Activated naive CD8-positive, alpha-beta T cell (primary cell): ENCODE measurements around the gene PPL.
"Not testable (repeated sequence)": the region's sequence is repeated elsewhere in the genome, so short reads cannot be mapped to it uniquely, and the experiment has no call there.

Experiments used
- H3K27ac Mint-ChIP-seq: one replicate; pipeline ENCODE4 v1.8.0; 2021; ENCODE audit warnings: mixed read lengths
- H3K27me3 Mint-ChIP-seq: one replicate; pipeline ENCODE4 v1.8.0; 2021; ENCODE audit warnings: mixed read lengths
- H3K36me3 Mint-ChIP-seq: one replicate; pipeline ENCODE4 v1.8.0; 2021; ENCODE audit warnings: mixed read lengths
- H3K4me1 Mint-ChIP-seq: one replicate; pipeline ENCODE4 v1.8.0; 2021; ENCODE audit warnings: low read depth, mixed read lengths
- H3K4me3 Mint-ChIP-seq: one replicate; pipeline ENCODE4 v1.8.0; 2021; ENCODE audit warnings: mild to moderate bottlenecking, mixed read lengths
- H3K9me3 Mint-ChIP-seq: one replicate; pipeline ENCODE4 v1.8.0; 2021; ENCODE audit warnings: low read depth, mixed read lengths

PPL gene

DNA sequence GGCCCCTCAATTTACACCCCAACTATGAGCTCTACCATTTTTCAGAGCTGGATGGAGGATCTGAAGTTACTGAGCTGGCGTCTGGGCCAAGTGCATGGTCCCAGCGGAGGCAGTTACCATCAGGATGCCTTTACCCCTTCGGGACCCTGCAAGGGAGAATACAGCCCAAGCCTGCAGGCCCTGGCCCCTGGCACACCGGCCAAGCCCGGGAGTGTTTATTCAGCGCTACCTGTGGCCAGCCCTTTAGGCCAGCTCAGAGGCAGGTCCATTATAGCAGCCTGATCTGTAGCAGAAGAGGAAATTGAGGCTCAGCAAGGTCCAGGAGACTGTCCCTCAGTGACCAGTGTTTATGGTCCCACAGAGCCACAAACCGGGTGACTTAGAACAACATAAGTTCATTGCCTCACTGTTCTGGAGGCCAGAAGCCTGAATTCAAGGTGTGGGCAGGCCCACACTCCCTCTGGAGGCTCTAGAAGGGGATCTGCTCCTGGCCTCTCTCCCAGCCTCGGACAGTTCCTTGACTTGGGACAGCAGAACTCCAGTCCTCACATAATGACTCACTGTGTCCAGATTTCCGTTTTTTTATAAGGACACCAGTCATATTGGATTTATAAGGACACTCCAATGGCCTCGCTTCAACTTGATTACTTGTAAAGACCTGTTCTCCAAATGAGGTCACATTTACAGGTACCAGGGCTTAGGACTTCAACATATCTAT is 29.9 kb upstream of the PPL start:
- Mint-ChIP-seq H3K27me3 (peaks cover 5% of the 10 kb centered on the region), H3K36me3 (no peaks in the 10 kb centered on the region), H3K4me3 (no peak overlapping the region), H3K4me1 (no peaks in the 10 kb centered on the region), H3K9me3 (no peaks in the 10 kb centered on the region), H3K27ac (no peak overlapping the region)

DNA sequence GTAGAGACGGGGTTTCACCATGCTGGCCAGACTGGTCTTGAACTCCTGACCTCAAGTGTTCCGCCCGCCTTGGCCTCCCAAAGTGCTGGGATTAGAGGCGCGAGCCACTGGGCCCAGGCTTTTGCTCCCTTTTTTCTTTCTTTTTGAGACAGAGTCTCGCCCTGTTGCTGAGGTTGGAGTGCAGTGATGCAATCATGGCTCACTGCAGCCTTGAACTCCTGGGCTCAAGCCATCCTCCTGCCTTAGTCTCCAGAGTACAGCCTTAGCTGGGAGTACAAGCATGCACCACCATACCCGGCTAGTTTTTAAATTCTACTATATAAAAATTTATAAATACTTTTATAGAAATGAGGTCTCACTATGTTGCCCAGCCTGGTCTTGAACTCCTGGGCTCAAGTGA is 26.6 kb upstream of the PPL start:
- H3K27ac Mint-ChIP-seq, H3K36me3 Mint-ChIP-seq, H3K9me3 Mint-ChIP-seq, H3K27me3 Mint-ChIP-seq, H3K4me3 Mint-ChIP-seq, H3K4me1 Mint-ChIP-seq: not testable (repeated sequence)

DNA sequence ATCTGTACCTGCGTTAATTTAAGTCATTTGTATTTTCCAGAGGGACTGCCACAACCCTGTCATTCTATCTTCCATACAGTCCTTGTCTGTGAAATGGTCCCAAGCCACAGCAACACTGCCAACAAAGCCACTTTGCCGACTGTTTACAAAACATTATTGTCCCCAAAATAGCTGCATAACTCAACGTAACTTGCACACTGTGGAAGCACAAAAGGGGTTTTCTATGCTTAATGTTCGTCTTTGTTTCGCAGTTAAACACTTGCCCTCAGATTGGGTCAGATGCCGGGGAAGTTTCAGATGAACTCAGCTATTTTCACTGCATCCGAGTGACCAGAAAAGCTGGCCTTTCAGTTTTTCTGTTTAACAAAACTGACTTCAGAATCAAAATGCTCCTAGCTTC is 25.8 kb upstream of the PPL start:
- H3K27me3 Mint-ChIP-seq = peaks cover 7% of the 10 kb centered on the region
- peaks cover 9% of the 10 kb centered on the region for H3K4me1 Mint-ChIP-seq

DNA sequence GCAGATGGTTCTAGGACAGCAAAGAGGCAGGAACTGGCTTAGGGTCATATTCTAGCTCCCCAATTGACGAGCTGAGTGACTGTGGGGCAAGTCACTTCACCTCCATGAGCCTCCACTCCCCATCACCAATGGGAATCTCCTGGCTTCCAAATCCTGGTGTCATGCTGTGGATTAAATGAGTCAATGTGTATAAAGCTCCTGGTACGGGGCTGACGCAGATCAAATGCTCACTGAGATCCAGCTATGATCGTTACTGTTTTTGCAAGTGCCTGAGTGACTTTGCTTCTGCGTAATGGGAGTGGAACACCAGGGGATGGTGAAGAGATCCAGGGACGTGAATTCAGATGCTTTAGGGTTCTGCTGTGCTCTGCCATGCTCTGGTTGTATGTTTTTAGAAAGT is 23.6 kb upstream of the PPL start:
- Mint-ChIP-seq H3K27ac (no peak overlapping the region), H3K4me3 (no peak overlapping the region), H3K9me3 (no peaks in the 10 kb centered on the region), H3K27me3 (peaks cover 10% of the 10 kb centered on the region), H3K4me1 (peaks cover 17% of the 10 kb centered on the region), H3K36me3 (no peaks in the 10 kb centered on the region)

More for the DNA sequence above, 25.8 kb upstream of the PPL start:
- Mint-ChIP-seq H3K36me3 (no peaks in the 10 kb centered on the region), H3K4me3 (no peak overlapping the region), H3K27ac (no peak overlapping the region), H3K9me3 (no peaks in the 10 kb centered on the region)

DNA sequence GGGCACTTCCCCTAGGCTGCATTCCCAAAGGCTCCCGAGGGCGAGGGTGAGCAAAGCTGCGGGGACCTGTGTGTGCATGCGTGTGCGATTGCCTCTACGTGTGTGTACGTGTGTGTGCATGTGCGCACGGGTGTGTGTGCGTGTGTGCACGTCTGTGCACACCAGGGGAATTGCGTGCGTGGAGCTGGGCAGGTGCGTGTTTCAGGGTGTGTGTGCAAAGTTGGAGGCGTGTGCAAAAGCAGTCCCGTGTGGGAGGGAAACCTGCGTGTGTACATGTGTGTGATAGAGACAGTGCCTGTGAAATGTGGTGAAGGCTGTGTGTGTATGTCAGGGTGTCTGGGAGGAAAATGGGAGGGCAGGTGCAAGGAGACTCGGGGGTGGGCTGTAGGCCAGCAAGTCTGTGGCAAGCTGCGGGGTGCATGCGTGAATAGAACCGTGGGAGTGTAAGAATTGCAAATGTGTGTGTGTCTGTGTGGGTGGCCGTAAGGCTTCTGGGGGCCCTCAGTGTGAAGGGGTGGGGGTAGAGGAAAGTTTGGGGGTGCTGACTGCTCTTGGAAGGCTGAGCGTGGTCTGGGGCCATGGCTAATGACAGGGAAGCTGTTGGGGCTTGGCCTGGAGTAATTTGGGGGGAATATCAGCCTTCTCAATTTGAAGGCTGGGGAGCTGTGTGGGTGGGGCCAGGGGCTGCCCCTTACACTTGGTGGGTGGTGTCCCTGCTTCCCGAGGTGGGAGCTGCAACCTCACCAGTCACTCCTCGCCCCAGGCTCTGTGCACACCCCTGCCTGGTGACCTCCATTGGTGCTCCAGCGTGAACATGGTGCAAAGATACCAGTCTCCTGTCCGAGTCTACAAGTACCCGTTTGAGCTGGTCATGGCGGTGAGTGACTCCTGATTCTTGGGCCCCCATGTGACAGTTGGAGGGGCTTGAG is 21.8 kb upstream of the PPL start:
- Mint-ChIP-seq H3K9me3 (no peaks in the 10 kb centered on the region), H3K27ac (no peak overlapping the region), H3K27me3 (peaks cover 14% of the 10 kb centered on the region), H3K4me1 (peaks cover 17% of the 10 kb centered on the region), H3K36me3 (no peaks in the 10 kb centered on the region), H3K4me3 (peak overlapping the region; percentile 59)

DNA sequence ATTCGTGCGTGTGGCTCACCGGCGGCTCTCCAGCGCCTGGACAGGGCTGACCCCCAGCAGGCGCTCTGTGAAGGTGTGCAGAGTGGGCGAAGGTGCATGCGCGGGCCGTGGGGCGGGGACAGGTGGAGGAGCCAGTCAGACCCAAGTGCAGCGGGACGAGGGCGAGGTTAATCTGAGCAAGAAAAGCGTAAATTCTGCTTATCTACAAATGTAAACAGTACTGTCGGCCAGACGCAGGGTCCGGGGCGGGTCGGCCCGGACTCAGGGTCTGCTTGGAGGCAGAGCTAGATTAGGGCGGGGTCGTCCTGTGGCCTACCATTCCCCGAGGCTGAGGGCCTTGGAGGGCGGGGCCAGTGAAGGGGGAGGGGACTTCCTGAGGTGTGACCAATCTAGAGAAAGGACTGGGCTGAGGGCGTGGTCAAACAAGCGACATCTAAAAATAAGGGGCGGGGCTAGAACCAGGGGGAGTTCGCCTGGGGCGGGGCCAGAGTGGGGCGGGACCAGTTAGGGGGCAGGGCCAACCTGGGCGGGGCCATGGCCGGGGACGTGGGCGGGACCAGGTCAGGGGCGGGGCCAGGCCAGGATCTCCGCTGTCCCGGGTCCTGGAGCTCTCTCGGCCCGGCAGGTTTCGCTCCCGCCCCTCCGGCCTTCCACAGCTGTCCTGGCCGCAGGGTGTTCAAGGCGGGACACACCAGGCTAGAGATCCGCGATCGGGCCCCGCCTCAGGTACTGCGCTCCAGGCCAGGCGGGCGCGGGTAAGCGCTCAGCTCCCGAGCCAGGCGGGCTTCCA is 21.0 kb upstream of the PPL start, which contains the start of gene SEC14L5:
Gene SEC14L5, plus strand, starts transcription at position 611 of the 790 bp plus-strand sequence. CDS start 994 bp downstream, outside the sequence.
- peaks cover 16% of the 10 kb centered on the region for H3K27me3 Mint-ChIP-seq
- H3K9me3 Mint-ChIP-seq = no peaks in the 10 kb centered on the region
- no peaks in the 10 kb centered on the region for H3K36me3 Mint-ChIP-seq
- H3K4me1 Mint-ChIP-seq = peaks cover 17% of the 10 kb centered on the region
- peak within 1 kb of the TSS; percentile 88 for H3K4me3 Mint-ChIP-seq
- H3K27ac Mint-ChIP-seq = no peak within 1 kb of the TSS

DNA sequence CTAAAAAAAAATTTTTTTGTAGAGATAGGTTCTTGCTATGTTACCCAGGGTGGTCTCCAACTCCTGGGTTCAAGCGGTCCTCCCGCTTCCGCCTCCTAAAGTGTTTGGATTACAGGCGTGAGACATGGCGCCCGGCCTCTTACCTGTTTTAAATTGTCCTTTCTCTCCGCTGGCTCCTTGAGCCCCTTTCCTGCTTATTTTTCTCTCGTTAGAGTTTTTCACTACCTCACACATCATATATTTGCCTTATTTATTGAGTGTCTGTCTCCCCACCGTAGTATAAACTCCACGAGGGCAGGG is 20.4 kb upstream of the PPL start:
- Mint-ChIP-seq H3K9me3 (no peaks in the 10 kb centered on the region), H3K27me3 (peaks cover 15% of the 10 kb centered on the region), H3K27ac (no peak overlapping the region), H3K36me3 (no peaks in the 10 kb centered on the region), H3K4me3 (peak overlapping the region; percentile 88), H3K4me1 (peaks cover 17% of the 10 kb centered on the region)

DNA sequence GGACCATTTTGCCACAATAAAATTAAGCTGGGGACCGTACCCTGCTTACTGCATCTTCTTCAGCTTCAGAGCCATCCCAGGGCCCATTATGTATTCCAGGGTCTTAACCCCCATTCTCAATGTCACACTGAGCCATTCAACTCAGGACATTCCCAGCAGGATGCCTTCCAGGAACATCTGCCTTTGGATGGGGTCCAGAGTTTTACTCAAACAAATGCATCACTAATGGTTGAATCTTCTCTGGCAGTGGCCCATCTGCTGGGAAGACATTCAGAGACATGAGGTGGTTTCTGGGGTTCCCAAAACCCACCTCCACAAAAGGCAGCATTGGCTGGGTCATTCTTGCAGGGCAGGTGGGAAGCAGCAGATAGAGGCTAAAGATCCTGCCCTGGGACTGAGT is 17.8 kb upstream of the PPL start:
- Mint-ChIP-seq H3K27me3 (peaks cover 16% of the 10 kb centered on the region), H3K9me3 (no peaks in the 10 kb centered on the region), H3K4me3 (no peak overlapping the region), H3K36me3 (no peaks in the 10 kb centered on the region), H3K4me1 (peaks cover 17% of the 10 kb centered on the region), H3K27ac (no peak overlapping the region)

DNA sequence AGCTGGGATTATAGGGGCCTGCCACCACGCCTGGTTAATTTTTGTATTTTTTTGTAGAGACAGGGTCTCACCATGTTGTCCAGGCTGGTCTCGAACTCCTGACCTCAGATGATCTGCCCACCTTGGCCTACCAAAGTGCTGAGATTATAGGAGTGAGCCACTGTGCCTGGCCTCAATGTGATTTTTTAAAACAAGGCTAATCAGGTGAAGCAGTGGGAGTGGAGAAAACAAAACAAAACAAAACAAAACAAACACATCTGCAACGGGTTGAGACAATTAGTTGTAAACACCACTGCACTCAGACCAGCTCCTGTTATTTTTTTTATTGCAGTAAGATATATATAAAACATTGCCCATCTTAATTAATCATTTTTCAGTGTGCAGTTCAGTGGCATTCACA is 14.6 kb upstream of the PPL start:
- not testable (repeated sequence) for H3K27ac Mint-ChIP-seq, H3K4me3 Mint-ChIP-seq, H3K36me3 Mint-ChIP-seq, H3K27me3 Mint-ChIP-seq, H3K9me3 Mint-ChIP-seq, H3K4me1 Mint-ChIP-seq

DNA sequence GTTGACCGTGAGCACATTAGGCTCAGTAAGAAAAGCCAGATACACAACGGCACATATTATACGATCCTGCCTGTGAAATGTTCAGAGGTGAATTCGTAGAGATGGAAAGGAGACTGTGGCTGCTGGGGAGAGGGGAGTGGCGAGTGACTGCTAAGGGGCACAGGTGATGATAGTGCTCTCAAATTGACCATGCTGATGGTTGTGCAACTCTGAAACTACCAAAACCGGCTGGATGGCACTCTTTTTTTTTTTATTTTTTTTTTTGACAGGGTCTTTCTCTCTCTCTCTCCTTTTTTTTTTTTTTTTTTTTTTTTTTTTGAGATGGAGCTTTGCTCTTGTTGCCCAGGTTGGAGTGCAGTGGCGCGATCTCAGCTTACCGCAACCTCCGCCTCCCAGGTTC is 13.0 kb upstream of the PPL start:
- Mint-ChIP-seq H3K4me3 (no peak overlapping the region), H3K4me1 (no peaks in the 10 kb centered on the region), H3K27ac (no peak overlapping the region), H3K9me3 (no peaks in the 10 kb centered on the region), H3K36me3 (no peaks in the 10 kb centered on the region), H3K27me3 (peaks cover 6% of the 10 kb centered on the region)

DNA sequence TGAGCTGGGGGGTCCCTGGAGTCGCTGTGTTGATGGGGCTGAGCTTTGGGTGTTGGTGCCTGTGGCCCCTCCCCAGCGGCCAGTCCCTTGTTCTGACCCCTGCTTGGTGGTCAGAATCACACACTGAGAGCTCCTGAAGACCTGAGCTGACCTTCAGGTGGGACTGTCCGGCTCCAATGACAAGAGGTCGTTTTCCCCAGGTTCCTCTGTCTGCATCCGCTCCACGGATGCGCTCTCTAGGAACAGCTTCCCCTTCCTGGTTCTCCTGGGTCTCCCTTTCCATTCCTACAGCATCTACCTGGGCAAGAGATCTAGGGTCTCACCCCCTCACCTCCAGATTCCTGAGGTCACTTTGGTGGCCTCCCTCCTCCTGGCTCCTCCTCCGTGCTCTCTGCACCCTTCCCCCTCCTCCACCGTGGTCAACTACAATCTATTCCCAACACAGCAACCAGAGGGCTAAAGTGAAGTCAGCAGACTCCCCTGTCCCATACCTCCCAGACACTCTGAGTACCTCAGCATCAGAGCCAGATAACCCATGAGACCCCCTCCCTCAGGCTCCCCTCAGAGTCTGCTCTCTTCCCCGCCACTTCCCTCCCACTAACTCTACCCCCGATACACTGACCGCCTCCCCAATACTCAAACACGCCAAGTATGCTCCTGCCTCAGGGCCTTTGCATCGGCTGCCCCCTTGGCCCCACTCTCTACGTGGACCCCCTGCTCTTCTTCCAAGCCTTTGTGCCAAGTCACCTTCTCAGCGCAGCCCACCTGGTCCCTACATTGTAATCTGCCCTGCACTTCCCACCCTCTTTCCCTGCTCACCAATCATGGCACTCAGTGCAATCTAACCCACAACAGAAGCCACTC is 12.2 kb upstream of the PPL start:
- Mint-ChIP-seq H3K9me3 (no peaks in the 10 kb centered on the region), H3K4me1 (no peaks in the 10 kb centered on the region), H3K36me3 (no peaks in the 10 kb centered on the region), H3K27ac (no peak overlapping the region), H3K27me3 (peaks cover 5% of the 10 kb centered on the region), H3K4me3 (no peak overlapping the region)

DNA sequence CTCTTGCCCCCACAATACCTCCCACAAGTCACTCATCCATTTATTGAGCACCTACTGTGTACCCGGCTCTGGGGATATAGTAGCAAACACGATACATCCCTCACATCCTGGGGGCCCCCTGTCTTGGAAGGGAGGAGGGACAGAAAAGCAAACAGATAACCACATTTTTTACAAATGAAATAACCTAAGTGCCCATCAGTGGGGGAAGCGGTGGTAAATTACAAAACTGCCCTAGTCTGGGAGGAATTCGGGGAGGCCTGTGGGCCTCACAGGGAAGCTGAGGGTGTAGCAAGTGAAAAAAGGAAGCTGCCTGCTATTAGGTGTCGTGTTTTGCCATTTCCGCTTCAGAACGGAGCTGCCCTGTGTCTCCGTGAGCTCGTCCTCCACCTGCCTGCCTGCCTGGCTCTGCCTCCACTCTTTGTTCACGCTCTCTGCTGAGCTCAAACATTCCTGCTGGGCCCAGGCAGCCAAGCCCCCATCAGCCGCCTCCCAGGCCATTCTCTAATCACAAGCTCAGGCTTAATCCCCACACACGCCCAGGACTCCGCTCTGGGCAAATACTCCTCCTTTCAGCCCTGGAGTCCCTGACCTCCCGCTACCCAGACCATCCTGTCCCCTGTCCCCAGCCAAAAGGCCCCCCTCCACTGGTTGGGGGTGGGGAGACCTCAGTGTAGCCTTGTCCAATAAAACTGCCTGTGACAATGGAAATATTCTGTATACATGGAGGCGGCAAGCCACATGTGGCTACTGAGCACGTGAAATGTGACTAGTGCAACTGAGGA is 11.0 kb upstream of the PPL start:
- Mint-ChIP-seq H3K27me3 (peaks cover 3% of the 10 kb centered on the region), H3K9me3 (no peaks in the 10 kb centered on the region), H3K27ac (no peak overlapping the region), H3K4me3 (no peak overlapping the region), H3K4me1 (no peaks in the 10 kb centered on the region), H3K36me3 (no peaks in the 10 kb centered on the region)

DNA sequence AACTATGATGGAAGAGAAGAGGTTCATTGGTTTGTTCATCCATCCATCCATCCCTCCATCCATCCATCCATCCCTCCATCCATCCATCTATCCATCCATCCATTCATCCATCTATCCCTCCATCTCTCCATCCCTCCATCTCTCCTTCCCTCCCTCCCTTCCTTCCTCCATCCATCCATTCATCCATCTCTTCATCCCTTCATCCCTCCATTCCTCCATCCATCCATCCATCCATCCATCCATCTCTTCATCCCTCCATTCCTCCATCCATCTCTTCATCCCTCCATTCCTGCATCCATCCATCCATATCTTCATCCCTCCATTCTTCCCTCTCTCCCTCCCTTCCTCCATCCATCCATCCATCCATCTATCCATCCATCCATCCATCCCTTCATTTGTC is 10.0 kb upstream of the PPL start:
- Mint-ChIP-seq H3K36me3 (no peaks in the 10 kb centered on the region), H3K27me3 (peaks cover 3% of the 10 kb centered on the region), H3K4me3 (no peak overlapping the region), H3K27ac (no peak overlapping the region), H3K4me1 (no peaks in the 10 kb centered on the region), H3K9me3 (no peaks in the 10 kb centered on the region)
